Lung microvascular endothelial cell (primary cell): ENCODE data around the gene SPPL2C. TPM values are rescaled to one million over a fixed set of nuclear protein-coding genes. Genes with fewer than 3 reads are reported as not detected.
"Not testable (repeated sequence)": the region's sequence is repeated elsewhere in the genome, so short reads cannot be mapped to it uniquely, and the experiment has no call there.

ENCODE experiments used
- DNase-seq, 2 donors: peaks; one replicate each; pipeline versions ENCODE4 v3.0.0 to v3.0.0-alpha.2; 2010; ENCODE audit warnings: low read depth in 2 of 2
- total RNA-seq: library from RNA; depleted of rRNA; stranded (reverse); fragments of >200 nt; gene quantifications from 2 replicates; pipeline ENCODE4 v1.2.1, GENCODE V29; 2014

Gene SPPL2C
- total RNA-seq, 1 donor from 2014 or later, result not detected

DNA sequence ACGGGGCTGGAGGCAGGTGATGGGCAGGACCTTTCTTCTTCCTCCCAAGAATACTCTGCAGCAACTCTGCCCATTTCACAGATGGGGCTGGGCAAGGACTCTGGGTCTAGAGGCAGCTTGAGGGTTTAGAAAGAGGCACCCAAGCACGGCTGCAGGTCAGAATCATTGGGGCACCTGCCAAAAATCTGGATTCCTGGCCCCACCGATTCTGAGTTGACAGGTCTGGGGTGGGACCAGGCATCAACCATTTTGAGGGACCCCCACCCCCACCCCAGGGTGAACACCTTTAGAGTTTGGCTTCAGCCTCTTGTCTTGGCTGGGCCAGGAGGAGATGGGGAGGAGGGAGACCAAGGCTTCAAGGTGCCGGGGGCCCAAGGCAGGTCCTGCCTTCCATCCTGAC is 5.3 kb downstream of the SPPL2C start:
- no peak for DNase-seq

DNA sequence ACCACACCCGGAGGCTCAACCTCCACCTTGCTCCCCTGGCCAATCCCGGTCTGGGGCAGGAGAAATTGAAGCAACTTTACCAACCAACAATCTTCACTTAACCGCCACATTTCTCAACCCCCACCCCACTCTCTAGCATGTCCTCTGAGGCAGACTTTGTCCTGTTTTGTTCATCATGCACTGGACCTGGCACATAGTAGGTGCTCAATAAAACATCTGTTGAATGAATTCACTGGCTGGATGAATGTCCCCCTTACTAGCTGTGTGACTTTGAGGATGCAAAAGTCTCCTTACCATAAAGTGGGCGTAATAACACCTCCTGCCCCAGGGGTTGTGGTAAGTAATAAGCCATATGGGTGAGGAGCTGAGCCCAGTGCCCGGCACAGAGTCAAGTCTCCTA is 5.8 kb downstream of the SPPL2C start:
- no peak for DNase-seq

- DNase-seq, result no peak
These were observed 6.3 kb downstream of the SPPL2C start for GRCh38 chr17:45851022-45851421.

DNA sequence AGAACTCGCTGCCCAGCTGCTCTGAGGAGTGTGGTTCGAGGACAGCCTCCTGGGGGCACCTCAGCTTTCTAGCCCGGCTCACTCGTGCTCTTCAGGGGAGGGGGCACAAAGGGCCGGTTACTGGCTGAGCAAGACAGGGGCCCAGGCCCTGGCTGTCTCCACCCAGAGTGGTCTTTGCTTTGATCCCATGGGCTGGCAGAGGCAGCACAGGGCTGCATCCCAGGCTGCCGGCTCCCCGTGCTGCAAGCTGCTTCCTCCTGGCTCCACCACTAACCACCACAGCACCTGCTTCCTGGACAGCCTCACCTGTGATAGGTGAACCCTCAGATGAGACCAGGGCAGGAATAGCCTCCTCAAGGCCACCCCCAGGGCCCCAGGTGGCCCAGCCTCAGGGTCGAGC is 6.8 kb downstream of the SPPL2C start:
- no peak for DNase-seq

GRCh38 chr17:45851873-45852272 is 7.2 kb downstream of the SPPL2C start:
- DNase-seq, result no peak

GRCh38 chr17:45852535-45853297 is 8.0 kb downstream of the SPPL2C start:
- peak; percentile 56 to 75 for DNase-seq

DNA sequence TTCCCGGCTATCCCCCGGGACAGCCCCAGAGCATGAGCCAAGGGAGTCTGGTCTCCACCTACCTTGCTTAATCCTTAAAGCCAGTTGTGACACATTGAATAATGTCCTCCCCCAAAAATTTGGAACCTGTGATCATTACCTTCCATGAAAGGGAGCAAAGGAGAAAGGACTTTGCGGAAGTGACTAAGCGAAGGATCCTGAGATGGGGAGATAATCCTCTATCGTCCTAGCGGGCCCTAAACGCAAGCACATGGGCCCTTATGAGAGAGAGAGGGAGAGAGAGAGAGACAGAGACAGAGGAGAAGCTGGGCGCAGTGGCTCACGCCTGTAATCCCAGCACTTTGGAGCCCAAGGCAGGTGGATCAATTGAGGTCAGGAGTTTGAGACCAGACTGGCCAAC is 9.5 kb downstream of the SPPL2C start:
- DNase-seq, result no peak

DNA sequence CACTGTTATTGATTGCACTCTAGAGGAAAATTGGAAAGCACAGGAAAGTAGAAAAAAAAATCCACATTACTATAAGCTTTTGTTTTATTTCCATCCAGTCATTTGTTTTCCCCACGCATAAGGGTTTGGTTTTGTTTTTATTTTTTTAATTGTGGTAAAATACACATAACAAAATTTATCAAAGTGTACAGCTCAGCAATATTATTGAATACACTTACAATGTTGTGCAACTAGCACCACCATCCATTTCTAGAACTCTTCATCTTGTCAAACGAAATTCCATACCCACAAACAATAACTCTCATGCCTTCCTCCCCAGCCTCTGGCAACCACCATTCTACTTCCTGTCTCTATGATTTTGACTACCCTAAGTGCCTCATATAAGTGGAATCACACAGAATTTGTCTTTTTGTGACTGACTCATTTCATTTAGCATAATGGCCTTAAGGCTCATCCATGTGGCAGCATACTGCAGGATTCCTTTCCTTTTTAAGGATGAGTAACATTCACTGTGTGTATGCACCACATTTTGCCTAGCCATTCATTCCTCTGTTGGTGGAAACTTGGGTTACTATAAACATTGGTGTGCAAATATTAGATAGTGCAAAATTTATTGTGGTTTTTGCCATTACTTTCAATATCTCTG is 11.1 kb downstream of the SPPL2C start:
- no peak for DNase-seq

GRCh38 chr17:45857977-45858708 is 13.5 kb downstream of the SPPL2C start:
- DNase-seq, result peak; percentile 40

DNA sequence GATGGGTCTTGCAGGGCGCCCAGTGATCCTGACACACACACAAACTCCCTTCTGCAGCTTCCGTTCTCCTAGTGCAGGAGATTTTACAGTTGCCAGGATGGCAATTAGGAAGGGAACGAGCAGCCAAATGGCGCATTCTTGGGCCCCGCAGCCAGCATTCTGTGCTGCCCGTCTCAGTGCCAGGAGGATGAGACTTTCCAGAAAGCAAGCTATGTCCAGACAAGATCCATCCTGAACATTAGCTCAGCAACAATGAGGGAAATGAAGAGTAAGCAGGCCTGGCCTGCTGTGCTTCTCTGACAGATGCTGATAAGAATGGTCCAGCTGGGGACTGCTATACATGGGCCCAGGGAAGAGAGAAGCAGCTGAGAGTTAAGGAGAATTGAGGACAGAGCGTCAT is 16.5 kb downstream of the SPPL2C start:
- DNase-seq, result no peak

DNA sequence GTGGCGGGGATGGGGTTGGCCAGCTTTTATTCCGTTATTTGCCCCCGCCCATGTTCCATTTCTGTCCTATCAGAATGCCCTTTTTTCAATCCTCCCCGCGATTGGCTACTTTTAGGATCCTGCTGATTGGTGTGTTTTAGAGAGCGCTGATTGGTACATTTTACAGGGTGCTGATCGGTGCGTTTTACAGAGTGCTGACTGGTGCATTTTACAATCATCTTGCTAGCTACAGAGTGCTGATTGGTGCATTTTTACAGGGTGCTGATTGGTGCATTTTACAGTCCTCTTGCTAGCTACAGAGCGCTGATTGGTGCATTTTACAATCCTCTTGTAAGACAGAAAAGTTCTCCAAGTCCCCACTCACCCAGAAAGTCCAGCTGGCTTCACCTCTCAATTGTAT is 17.4 kb downstream of the SPPL2C start:
- DNase-seq, result not testable (repeated sequence)

GRCh38 chr17:45863857-45864654 is 19.4 kb downstream of the SPPL2C start:
- no peak for DNase-seq

- no peak for DNase-seq
These were observed 22.5 kb downstream of the SPPL2C start for GRCh38 chr17:45867171-45867570.

- DNase-seq, result no peak
These were observed 23.0 kb downstream of the SPPL2C start for GRCh38 chr17:45867702-45868101.

DNA sequence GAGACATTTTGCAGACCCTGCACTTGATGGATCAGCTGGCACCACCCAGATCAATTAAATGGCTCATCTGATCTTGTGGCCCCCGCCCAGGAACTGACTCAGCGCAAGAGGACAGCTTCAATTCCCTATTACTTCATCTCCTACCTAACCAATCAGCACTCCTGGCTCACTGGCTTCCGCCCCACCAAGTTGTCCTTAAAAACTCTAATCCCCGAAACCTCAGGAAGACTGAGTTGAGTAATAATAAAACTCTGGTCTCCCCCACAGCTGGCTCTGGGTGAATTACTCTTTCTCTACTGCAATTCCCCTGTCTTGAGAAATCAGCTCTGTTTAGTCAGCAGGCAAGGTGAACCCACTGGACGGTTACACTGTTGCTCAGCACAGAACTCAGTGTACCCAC is 23.6 kb downstream of the SPPL2C start:
- DNase-seq, result no peak

- no peak for DNase-seq
These were observed 25.1 kb downstream of the SPPL2C start for GRCh38 chr17:45869676-45870341.

- DNase-seq, result no peak
These were observed 25.8 kb downstream of the SPPL2C start for GRCh38 chr17:45870342-45870974.

- DNase-seq, result no peak
These were observed 27.0 kb downstream of the SPPL2C start for GRCh38 chr17:45871718-45872117.

DNA sequence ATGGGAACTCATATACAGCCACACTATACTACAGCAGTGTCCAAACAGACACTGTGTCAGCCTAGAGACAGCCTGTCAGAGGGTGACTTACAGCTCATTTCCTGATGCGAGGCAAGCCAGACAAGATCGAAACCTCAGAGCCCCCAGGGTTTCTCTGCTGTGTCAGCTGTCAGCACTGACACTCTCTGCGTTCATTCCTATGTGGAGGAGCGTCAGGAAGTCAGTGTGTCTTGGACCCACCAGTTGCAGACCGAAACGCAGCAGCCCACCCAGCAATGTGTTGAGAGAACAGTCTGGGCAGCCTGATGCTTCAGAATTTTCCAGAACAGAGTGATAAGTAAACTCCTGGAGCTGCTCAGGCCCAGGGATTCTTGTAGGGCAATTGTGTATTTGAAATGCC is 29.0 kb downstream of the SPPL2C start:
- DNase-seq, result no peak

DNA sequence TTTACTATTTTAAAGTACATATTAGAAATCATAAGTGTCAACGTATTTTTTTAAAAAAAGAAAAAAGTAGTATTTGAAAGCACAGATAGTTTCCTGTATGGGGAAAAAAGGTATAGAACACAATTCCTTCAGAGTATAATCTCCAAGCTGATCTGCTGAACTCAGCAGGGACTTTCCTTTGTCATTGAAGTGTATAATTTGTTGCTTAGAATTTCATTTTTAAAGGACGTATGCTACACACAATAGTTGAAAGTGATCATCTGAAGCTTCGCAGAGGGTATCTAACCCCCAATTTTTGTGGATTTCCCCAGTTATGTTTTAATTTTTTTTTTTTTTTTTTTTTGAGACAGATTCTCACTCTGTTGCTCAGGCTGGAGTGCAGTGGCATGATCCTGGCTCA is 29.5 kb downstream of the SPPL2C start:
- no peak for DNase-seq

DNA sequence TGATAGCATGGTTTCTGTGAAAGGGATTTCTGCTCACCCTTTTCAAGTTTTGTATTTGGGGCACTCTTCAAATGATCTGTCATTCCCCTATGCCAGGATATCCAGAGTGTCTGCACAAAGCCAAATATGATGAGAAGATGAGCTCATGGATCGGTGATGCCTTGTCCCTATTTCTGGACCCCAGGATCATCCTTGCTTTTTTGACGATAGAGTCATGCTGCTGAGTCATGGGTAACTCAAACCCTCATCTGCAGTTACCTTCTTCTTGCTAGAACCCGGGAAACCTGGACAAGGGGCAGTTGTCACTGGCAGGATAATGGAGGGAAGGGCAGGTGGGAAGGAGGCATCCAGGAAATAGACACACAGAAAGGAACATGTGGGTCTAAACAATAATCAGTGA is 31.9 kb downstream of the SPPL2C start:
- DNase-seq, result no peak
